Brain microvascular endothelial cell (primary cell): ENCODE data around the gene EVA1C.
"Not testable (repeated sequence)": the region's sequence is repeated elsewhere in the genome, so short reads cannot be mapped to it uniquely, and the experiment has no call there.

ENCODE experiments used
- DNase-seq: peaks from one replicate; pipeline ENCODE4 v3.0.0-alpha.2; 2020
- H3K27ac ChIP-seq: fragments of 250-450 bp; sonication (Bioruptor Pico); 2 replicates; pipeline ENCODE4 v1.5.1; 2020; ENCODE audit warnings: mild to moderate bottlenecking, moderate library complexity
- H3K27me3 ChIP-seq: fragments of 250-450 bp; sonication (Bioruptor Pico); replicated peaks from 2 replicates; pipeline ENCODE4 v1.5.1; 2020; ENCODE audit warnings: mild to moderate bottlenecking
- H3K36me3 ChIP-seq: fragments of 250-450 bp; sonication (Bioruptor Pico); replicated peaks from 2 replicates; pipeline ENCODE4 v1.5.1; 2020; ENCODE audit warnings: mild to moderate bottlenecking
- H3K4me3 ChIP-seq: 2 replicates; pipeline ENCODE4 v1.5.1; 2011; ENCODE audit warnings: low read depth, mild to moderate bottlenecking, control low read depth, low read length, moderate library complexity
- CTCF ChIP-seq: IDR thresholded peaks from 2 replicates; pipeline ENCODE4 v1.5.1; 2011; ENCODE audit warnings: low read depth, mild to moderate bottlenecking, moderate library complexity, low read length, control low read depth, inconsistent platforms; ENCODE audit errors: missing control alignments
- in situ Hi-C: cut with HindIII; loops from 2 replicates; pipeline ENCODE4 v1.10.0; 2017; ENCODE audit warnings: low sequenced_read_pairs, low pct_ligation_motif_present

The EVA1C gene

GRCh38 chr21:32507342-32507919 lies 94.9 kb downstream of the EVA1C start:
- H3K27ac ChIP-seq: no peak overlapping the region
- no peaks in the 10 kb centered on the region for H3K27me3 ChIP-seq
- DNase-seq: no peak
- no peak for TF ChIP-seq CTCF
- in situ Hi-C loops: no loop called here
- H3K36me3 ChIP-seq: no peaks in the 10 kb centered on the region
- H3K4me3 ChIP-seq: no peak overlapping the region

DNA sequence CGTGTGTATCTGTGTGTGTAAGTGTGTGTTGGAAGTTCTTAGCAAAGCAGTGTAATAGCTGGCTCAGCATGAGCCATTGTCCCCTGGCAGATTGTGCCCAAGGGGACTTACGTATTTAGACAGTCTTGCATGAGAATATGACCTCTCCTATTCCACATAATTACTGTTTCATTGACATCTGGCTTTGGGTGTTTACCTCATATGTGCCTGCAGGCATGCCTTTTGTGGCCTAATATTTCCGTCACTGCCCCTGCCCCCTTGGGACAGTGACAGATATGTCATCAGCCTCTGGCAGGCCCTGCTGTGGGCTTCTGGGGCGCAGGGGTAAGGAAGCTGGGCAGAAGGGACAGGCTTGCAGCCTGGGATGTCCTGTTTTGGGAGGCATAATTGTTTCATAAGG lies 95.5 kb downstream of the EVA1C start:
- DNase-seq, in situ Hi-C loops, H3K4me3 ChIP-seq, H3K27ac ChIP-seq, H3K27me3 ChIP-seq, H3K36me3 ChIP-seq: not testable (repeated sequence)

- in situ Hi-C loops: no loop called here
- no peaks in the 10 kb centered on the region for H3K36me3 ChIP-seq
Measured at GRCh38 chr21:32508558-32508957, 96.1 kb downstream of the EVA1C start.

GRCh38 chr21:32508975-32509374 lies 96.5 kb downstream of the EVA1C start:
- H3K36me3 ChIP-seq, in situ Hi-C loops: not testable (repeated sequence)

More at GRCh38 chr21:32508558-32508957, 96.1 kb downstream of the EVA1C start:
- Histone ChIP-seq H3K27me3 (no peaks in the 10 kb centered on the region), H3K27ac (no peak overlapping the region), H3K4me3 (no peak overlapping the region)
- DNase-seq: no peak
- no peak for TF ChIP-seq CTCF

DNA sequence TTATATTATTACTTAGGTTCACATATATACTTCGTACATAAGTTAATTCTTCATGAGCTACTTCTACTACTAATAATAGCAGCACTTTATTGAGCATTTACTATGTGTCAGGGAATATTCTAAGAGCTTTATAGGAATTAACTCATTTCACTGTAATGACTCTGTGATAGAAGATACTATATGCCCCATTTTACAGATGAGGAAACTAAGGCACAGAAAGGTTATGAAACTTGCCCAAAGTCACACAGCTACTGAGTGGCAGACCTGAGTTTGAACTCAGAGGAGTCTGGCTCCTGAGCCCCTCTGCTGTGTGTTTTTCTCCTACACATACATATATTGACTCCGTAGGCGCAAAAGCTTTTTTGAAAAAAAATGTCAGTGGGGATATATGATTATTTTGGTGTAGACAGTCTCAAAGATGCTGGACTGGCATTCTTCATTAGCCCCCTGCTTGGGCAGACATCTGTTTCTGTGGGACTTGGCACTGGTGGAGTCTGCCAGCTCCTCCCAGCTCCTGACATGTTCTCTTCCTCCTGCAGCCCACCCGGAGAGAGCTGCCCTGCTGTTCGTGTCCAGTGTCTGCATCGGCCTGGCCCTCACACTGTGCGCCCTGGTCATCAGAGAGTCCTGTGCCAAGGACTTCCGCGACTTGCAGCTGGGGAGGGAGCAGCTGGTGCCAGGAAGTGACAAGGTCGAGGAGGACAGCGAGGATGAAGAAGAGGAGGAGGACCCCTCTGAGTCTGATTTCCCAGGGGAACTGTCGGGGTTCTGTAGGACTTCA lies 102.0 kb downstream of the EVA1C start:
- DNase-seq: no peak
- Histone ChIP-seq H3K4me3 (no peak overlapping the region), H3K27ac (no peak overlapping the region), H3K36me3 (no peaks in the 10 kb centered on the region), H3K27me3 (no peaks in the 10 kb centered on the region)
- TF ChIP-seq CTCF: no peak
- in situ Hi-C loops: no loop called here

More at GRCh38 chr21:32508975-32509374, 96.5 kb downstream of the EVA1C start:
- not testable (repeated sequence) for H3K27ac ChIP-seq, DNase-seq, H3K4me3 ChIP-seq, H3K27me3 ChIP-seq

DNA sequence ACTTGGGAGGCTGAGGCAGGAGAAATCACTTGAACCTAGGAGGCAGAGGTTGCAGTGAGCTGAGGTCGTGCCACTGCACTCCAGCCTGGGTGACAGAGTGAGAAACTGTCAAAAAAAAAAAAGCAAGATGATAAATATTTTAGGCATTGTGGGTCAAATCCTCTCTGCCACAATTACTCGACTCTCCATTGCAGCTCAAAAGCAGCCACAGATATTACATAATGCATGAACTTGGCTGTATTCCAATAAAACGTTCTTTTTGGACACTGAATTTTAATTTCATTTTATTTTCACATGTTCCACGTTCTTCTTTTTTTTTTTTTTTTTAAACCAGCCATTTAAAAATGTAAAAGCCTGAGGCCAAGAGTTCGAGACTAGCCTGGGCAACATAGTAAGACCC lies 103.4 kb downstream of the EVA1C start:
- Histone ChIP-seq H3K27me3 (no peaks in the 10 kb centered on the region), H3K36me3 (no peaks in the 10 kb centered on the region), H3K4me3 (no peak overlapping the region), H3K27ac (peak overlapping the region; percentile 75)
- in situ Hi-C loops: no loop called here
- DNase-seq: peak; percentile 11
- TF ChIP-seq CTCF: no peak
